Gastroesophageal sphincter (tissue), 3 donors: Measurements from ENCODE around the gene CDH13.

Experiments
- CTCF ChIP-seq, 4 experiments: fragments of 200-600 bp in 2 of 4; fragments of 450-650 bp in 2 of 4; sonication (generic) in 1 of 4; IDR thresholded peaks; one replicate each; pipeline ENCODE4 v1.5.1; 2017 to 2019; ENCODE audit warnings: antibody characterized with exemption in 4 of 4, mild to moderate bottlenecking in 2 of 4, moderate library complexity in 2 of 4
- EP300 ChIP-seq: sonication (generic); formaldehyde crosslinking; IDR thresholded peaks from one replicate; pipeline ENCODE4 v1.6.1; 2017; ENCODE audit warnings: antibody characterized with exemption, mild to moderate bottlenecking
- POLR2A ChIP-seq, 2 donors: fragments of 450-650 bp; IDR thresholded peaks; one replicate each; pipeline ENCODE4 v1.6.1; 2017; ENCODE audit warnings: antibody characterized with exemption in 2 of 2, mild to moderate bottlenecking in 2 of 2, moderate library complexity in 1 of 2
- POLR2AphosphoS5 ChIP-seq: sonication (generic); formaldehyde crosslinking; IDR thresholded peaks from one replicate; pipeline ENCODE4 v1.6.1; 2017; ENCODE audit warnings: antibody characterized with exemption

GRCh38 chr16:83206426-83206825, 579.7 kb downstream of the CDH13 start:
- TF ChIP-seq CTCF (IDR thresholded peaks at IDR 0.05) (no peak), POLR2A (IDR thresholded peaks at IDR 0.05) (no peak), POLR2AphosphoS5 (no peak), EP300 (no peak)
